Ovary (tissue), 9 donors: ENCODE results near the gene JUNB. TPM values are rescaled to one million over a fixed set of nuclear protein-coding genes. Genes with fewer than 3 reads are reported as not detected.

ENCODE experiments used
- DNase-seq, 5 donors: peaks; one replicate each; pipeline ENCODE4 v3.0.0-alpha.2; 2019 to 2020
- H3K27ac ChIP-seq, 2 donors: fragments of 200-600 bp; one replicate each; pipeline versions ENCODE4 v1.5.1 to v1.8.0; 2019 to 2022
- H3K27me3 ChIP-seq: fragments of 200-600 bp; one replicate; pipeline ENCODE4 v1.8.0; 2022
- H3K36me3 ChIP-seq: fragments of 200-600 bp; sonication (generic); one replicate; pipeline ENCODE4 v1.5.1; 2019
- H3K4me1 ChIP-seq: one replicate; pipeline ENCODE4 v1.8.1; 2013; ENCODE audit warnings: mild to moderate bottlenecking, moderate library complexity; ENCODE audit not compliant: insufficient read depth
- H3K4me3 ChIP-seq: fragments of 200-600 bp; sonication (generic); one replicate; pipeline ENCODE4 v1.5.1; 2017
- H3K9me3 ChIP-seq, 2 donors: fragments of 200-600 bp in 1 of 2; sonication (generic) in 1 of 2; one replicate each; pipeline versions ENCODE4 v1.5.1 to v1.8.1; 2013 to 2019; ENCODE audit warnings: mild to moderate bottlenecking in 1 of 2, moderate library complexity in 1 of 2
- EP300 ChIP-seq: sonication (generic); formaldehyde crosslinking; IDR thresholded peaks from one replicate; pipeline ENCODE4 v1.6.1; 2017; ENCODE audit warnings: antibody characterized with exemption
- POLR2A ChIP-seq: fragments of 450-650 bp; IDR thresholded peaks from one replicate; pipeline ENCODE4 v1.6.1; 2017; ENCODE audit warnings: antibody characterized with exemption, mild to moderate bottlenecking, moderate library complexity
- WGBS, 3 donors: extraction: QIAGEN DNeasy Blood & Tissue Kit in 1 of 3; methylation state at CpG; one replicate each; pipeline versions ENCODE4 v1.1.5 to v1.1.7; 2013 to 2017; 5-methylcytosine and 5-hydroxymethylcytosine counted together
- intact Hi-C, 4 donors: fragments of 100-400 bp; cut with DNase I; formaldehyde crosslinking; loops; one replicate each; pipeline versions ENCODE4 v1.11.0 to v1.15.1; 2022 to 2023
- polyA plus RNA-seq, 2 donors: library from polyadenylated mRNA; stranded (reverse); fragments of 200-250 nt in 1 of 2; fragments of 350-450 nt in 1 of 2; fragmentation: Illumina TruSeq in 1 of 2; extraction: RNeasy Lipid Tissue Mini Kit (QIAGEN cat#74804) in 1 of 2; gene quantifications; one replicate each; pipeline ENCODE4 v1.2.3, GENCODE V29; 2013 to 2014
- total RNA-seq, 7 donors: library from RNA; depleted of rRNA in 2 of 7; stranded (reverse); fragments of >200 nt in 2 of 7; fragmentation: NEBNext Ultra II Directional in 3 of 7; extraction: Animal tissue kit (Norgen Biotek cat#: 25700) in 3 of 7; gene quantifications; one replicate each; pipeline versions ENCODE4 v1.1.0 to v1.2.4, GENCODE V29; 2016 to 2023
- TF ChIP-seq, protein P1 (sequence below), 3 donors: fragments of 450-650 bp in 2 of 3; fragments of 200-600 bp in 1 of 3; IDR thresholded peaks; one replicate each; pipeline versions ENCODE4 v1.5.1 to v1.8.0; 2016 to 2022; ENCODE audit warnings: antibody characterized with exemption in 3 of 3, mild to moderate bottlenecking in 1 of 3
- donor health status: DM: no; HTN: no; CAD: no; lungs with moderate emphysema.
- donor health status: DM: no; HTN: no; CAD: no.
- donor health status: Bipolar disorder and iron deficiency.
- donor health status: DM: yes; HTN: yes; CAD: no.
- donor health status: DM: no; HTN: no; CAD: no.
- donor health status: DM: yes; HTN: yes; CAD: no.

JUNB gene
- total and polyA plus RNA-seq, 9 donors, result 6.8 to 3,039 (median 413) TPM

DNA sequence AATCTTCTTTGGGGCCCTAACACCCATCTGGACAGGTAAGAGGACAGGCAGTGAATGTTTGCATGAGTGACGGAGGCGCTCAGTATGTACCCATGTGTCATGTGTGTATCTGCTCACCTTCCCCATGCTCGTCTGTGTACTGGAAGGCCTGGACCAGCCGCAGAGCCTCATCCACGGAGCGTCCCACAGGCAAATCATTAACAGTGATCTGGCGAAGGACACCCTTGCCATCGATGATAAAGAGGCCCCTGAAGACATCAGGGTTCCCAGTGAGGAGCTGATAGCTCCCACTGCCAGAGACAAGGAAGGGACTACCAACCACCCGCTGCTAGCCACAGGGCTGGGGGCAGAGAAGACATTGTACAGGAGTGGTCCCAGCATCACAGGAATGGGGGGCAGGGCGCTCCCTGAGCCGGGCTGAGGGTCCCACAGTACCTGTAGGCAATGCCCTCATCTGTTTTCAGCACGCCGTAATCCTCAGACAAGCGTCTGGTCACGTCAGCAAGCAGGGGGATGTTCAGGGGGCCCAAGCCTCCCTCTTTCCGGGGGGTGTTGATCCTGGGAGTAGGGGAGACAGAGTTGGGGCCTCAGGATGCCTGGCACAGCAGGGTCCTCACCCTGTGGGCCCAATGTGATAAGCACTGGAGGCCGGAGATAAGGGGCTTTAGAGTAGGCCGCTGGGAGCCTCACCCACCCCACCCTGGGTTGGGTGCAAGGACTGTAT lies 8.6 kb downstream of the JUNB start:
- H3K27me3 ChIP-seq, result no peaks in the 10 kb centered on the region
- WGBS, 3 donors, result 83 to 87% (median 83%) methylated on average over 18 of the region's 18 CpGs
- DNase-seq, result peak in 2 of 5 donors; percentile 25 to 29
- H3K9me3 ChIP-seq, result no peaks in the 10 kb centered on the region
- H3K27ac ChIP-seq, result no peak overlapping the region
- TF ChIP-seq POLR2A (no peak), EP300 (no peak)
- TF ChIP-seq, protein P1, sequence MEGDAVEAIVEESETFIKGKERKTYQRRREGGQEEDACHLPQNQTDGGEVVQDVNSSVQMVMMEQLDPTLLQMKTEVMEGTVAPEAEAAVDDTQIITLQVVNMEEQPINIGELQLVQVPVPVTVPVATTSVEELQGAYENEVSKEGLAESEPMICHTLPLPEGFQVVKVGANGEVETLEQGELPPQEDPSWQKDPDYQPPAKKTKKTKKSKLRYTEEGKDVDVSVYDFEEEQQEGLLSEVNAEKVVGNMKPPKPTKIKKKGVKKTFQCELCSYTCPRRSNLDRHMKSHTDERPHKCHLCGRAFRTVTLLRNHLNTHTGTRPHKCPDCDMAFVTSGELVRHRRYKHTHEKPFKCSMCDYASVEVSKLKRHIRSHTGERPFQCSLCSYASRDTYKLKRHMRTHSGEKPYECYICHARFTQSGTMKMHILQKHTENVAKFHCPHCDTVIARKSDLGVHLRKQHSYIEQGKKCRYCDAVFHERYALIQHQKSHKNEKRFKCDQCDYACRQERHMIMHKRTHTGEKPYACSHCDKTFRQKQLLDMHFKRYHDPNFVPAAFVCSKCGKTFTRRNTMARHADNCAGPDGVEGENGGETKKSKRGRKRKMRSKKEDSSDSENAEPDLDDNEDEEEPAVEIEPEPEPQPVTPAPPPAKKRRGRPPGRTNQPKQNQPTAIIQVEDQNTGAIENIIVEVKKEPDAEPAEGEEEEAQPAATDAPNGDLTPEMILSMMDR (IDR thresholded peaks at IDR 0.05), result no peak
- H3K4me3 ChIP-seq, result no peak overlapping the region
- H3K4me1 ChIP-seq, result peaks cover 4% of the 10 kb centered on the region
- no peaks in the 10 kb centered on the region for H3K36me3 ChIP-seq
- intact Hi-C loops, result loop anchor here (5.0 kb wide), 2 partner anchors 33 to 38 kb away; no protein-coding TSS in a partner anchor

DNA sequence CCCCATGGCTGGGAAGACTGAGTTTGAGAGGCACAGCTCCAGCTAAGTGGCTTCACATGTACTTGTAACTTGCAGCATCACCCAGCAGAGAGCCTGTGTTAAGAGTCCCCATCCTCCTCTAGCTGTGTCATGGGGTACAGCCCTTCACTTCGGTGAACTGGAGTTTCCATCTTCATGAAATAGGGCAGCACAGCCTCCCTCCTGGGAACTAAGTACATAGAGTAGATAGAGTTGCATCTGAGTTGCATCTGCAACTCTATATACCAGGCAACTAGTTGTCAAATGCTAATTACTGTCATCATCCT lies 9.1 kb downstream of the JUNB start:
- H3K9me3 ChIP-seq, result no peaks in the 10 kb centered on the region
- 50 to 75% (median 73%) methylated on average over 1 of the region's 1 CpG for WGBS, 3 donors
- H3K4me1 ChIP-seq, result peaks cover 4% of the 10 kb centered on the region
- H3K27me3 ChIP-seq, result no peaks in the 10 kb centered on the region
- peak overlapping the region; percentile 78 for H3K4me3 ChIP-seq
- TF ChIP-seq EP300 (no peak), POLR2A (no peak)
- TF ChIP-seq, protein P1 (IDR thresholded peaks at IDR 0.05), result no peak
- no peak for DNase-seq
- H3K36me3 ChIP-seq, result no peaks in the 10 kb centered on the region
- intact Hi-C loops, result loop anchor here in 3 of 4 donors (5.0 kb wide), 1 partner anchor 33 kb away; no protein-coding TSS in a partner anchor
- no peak overlapping the region for H3K27ac ChIP-seq

DNA sequence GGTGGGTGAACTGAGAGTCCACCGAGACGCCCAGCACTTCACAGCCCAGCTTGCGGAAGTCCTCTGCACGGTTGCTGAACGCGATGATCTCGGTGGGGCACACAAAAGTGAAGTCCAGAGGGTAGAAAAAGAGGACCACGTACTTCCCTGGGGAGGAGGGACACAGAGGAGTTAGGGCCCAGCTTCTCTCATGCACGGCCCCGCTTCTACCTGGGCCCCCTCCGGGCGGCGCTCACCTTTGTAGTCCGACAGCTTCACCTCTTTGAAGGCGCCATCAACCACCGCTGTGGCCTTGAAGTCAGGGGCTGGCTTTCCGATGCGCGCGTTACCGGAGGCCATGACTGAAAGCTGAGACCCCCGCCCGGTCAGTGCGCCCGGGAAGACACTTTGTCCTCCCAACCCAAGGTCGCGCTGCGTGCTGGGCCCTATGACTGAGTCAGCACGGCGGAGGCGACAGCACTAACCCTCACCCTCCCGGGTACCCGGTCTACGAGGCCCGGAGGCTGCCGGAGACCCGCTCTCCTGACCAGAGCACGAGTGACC lies 9.7 kb downstream of the JUNB start:
- peak overlapping the region; percentile 78 for H3K4me3 ChIP-seq
- TF ChIP-seq, protein P1 (IDR thresholded peaks at IDR 0.05), result peak in 1 of 3 donors; percentile 3
- TF ChIP-seq EP300 (no peak), POLR2A (no peak)
- peak overlapping the region; percentile 44 to 75 for H3K27ac ChIP-seq
- WGBS, 3 donors, result 2 to 5% (median 4%) methylated on average over 36 to 38 of the region's 38 CpGs
- intact Hi-C loops, result loop anchor here in 3 of 4 donors (5.0 kb wide), 1 partner anchor 34 kb away; no protein-coding TSS in a partner anchor
- H3K27me3 ChIP-seq, result no peaks in the 10 kb centered on the region
- DNase-seq, result peak in 2 of 5 donors; percentile 48 to 54
- H3K36me3 ChIP-seq, result no peaks in the 10 kb centered on the region
- no peaks in the 10 kb centered on the region for H3K9me3 ChIP-seq
- peaks cover 4% of the 10 kb centered on the region for H3K4me1 ChIP-seq

- TF ChIP-seq EP300 (no peak), POLR2A (peak; percentile 68)
- TF ChIP-seq, protein P1 (IDR thresholded peaks at IDR 0.05), result peak in 1 of 3 donors; percentile 16
- intact Hi-C loops, result loop anchor here in 3 of 4 donors (5.0 kb wide), 1 partner anchor 34 kb away; no protein-coding TSS in a partner anchor
- Histone ChIP-seq H3K27me3 (no peaks in the 10 kb centered on the region), H3K36me3 (no peaks in the 10 kb centered on the region), H3K9me3 (no peaks in the 10 kb centered on the region), H3K27ac (peak within 1 kb of the TSS; percentile 44 to 75), H3K4me3 (peak within 1 kb of the TSS; percentile 78), H3K4me1 (peaks cover 6% of the 10 kb centered on the region)
- peak; percentile 83 to 92 (median 88) for DNase-seq
- WGBS, 3 donors, result 0 to 1% (median 0%) methylated on average over 23 to 78 of the region's 78 CpGs
Measured at GRCh38 chr19:12801466-12802266, 10.4 kb downstream of the JUNB start, which contains the start of the genes PRDX2 and THSD8. TSS of gene PRDX2 (minus strand) at chr19:12801800. CDS start at chr19:12801261, 539 bp downstream. TSS of gene THSD8 (plus strand) at chr19:12802069. CDS start at chr19:12802072, 3 bp downstream.
